ENCODE measurements around the gene LAMTOR4.

GRCh38 chr7:100166317-100166940 lies 17.7 kb downstream of the LAMTOR4 start:
- TF ChIP-seq, protein P1, sequence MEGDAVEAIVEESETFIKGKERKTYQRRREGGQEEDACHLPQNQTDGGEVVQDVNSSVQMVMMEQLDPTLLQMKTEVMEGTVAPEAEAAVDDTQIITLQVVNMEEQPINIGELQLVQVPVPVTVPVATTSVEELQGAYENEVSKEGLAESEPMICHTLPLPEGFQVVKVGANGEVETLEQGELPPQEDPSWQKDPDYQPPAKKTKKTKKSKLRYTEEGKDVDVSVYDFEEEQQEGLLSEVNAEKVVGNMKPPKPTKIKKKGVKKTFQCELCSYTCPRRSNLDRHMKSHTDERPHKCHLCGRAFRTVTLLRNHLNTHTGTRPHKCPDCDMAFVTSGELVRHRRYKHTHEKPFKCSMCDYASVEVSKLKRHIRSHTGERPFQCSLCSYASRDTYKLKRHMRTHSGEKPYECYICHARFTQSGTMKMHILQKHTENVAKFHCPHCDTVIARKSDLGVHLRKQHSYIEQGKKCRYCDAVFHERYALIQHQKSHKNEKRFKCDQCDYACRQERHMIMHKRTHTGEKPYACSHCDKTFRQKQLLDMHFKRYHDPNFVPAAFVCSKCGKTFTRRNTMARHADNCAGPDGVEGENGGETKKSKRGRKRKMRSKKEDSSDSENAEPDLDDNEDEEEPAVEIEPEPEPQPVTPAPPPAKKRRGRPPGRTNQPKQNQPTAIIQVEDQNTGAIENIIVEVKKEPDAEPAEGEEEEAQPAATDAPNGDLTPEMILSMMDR (IDR thresholded peaks at IDR 0.05; ENCODE audit: low read depth, low read length), result no peak
- no peak for TF ChIP-seq EZH2phosphoT487 (IDR thresholded peaks at IDR 0.05; ENCODE audit: low read depth)

Data from OCI-LY3 (cell line).